ENCODE data around the gene SLC30A2. TPM values are rescaled to one million over a fixed set of nuclear protein-coding genes. Genes with fewer than 3 reads are reported as not detected.

Gene SLC30A2
- total and polyA plus RNA-seq, 2 experiments from 2014 or later = 0.07 TPM; not detected in 1

GRCh38 chr1:26081267-26082019 lies 35.5 kb upstream of the SLC30A2 start:
- no peak overlapping the region for H3K27ac Mint-ChIP-seq
- H3K9me3 Mint-ChIP-seq = no peaks in the 10 kb centered on the region

More at GRCh38 chr1:26081267-26082019, 35.5 kb upstream of the SLC30A2 start:
- no peaks in the 10 kb centered on the region for H3K27me3 ChIP-seq (ENCODE audit: insufficient read depth)
- no peaks in the 10 kb centered on the region for H4K20me1 ChIP-seq (replicated peaks; ENCODE audit: insufficient read depth)
- H3K4me2 ChIP-seq = no peak overlapping the region
- no peak overlapping the region for H3K4me3 Mint-ChIP-seq
- H3K4me1 ChIP-seq (ENCODE audit: insufficient read depth) = peaks cover 14% of the 10 kb centered on the region
- no peaks in the 10 kb centered on the region for H3K79me2 ChIP-seq (replicated peaks; ENCODE audit: insufficient read depth)
- H3K36me3 Mint-ChIP-seq (ENCODE audit: low read depth) = no peaks in the 10 kb centered on the region
- TF ChIP-seq ZNF462 (CRISPR knock-in tag; IDR thresholded peaks at IDR 0.05) = no peak
- TF ChIP-seq ETS1 (IDR thresholded peaks at IDR 0.05) = no peak
- TF ChIP-seq ZNF114 (CRISPR knock-in tag; IDR thresholded peaks at IDR 0.05) = no peak
- TF ChIP-seq REST (IDR thresholded peaks at IDR 0.05; ENCODE audit: unreplicated experiment) = no peak
- TF ChIP-seq EZH2 (IDR thresholded peaks at IDR 0.05; ENCODE audit: low read depth, unreplicated experiment) = no peak
- TF ChIP-seq POLR2AphosphoS5 (IDR thresholded peaks at IDR 0.05; ENCODE audit: low read depth) = no peak
- TF ChIP-seq STAT1 (IDR thresholded peaks at IDR 0.05; ENCODE audit: unreplicated experiment) = no peak
- TF ChIP-seq CTCF (conservative IDR thresholded peaks at IDR 0.05; ENCODE audit: low read depth in 2 of 2) = no peak
- TF ChIP-seq EZH2phosphoT487 (IDR thresholded peaks at IDR 0.05; ENCODE audit: unreplicated experiment) = no peak
- TF ChIP-seq NANOG (IDR thresholded peaks at IDR 0.05; ENCODE audit: borderline replicate concordance) = no peak
- no peak overlapping the region for H2AFZ ChIP-seq
- no peaks in the 10 kb centered on the region for H3F3A ChIP-seq (replicated peaks; ENCODE audit: low read depth)
- DNase-seq (ENCODE audit: low spot score) = no peak
- H3K4me3 ChIP-seq = no peak overlapping the region
- H3K36me3 ChIP-seq (ENCODE audit: insufficient read depth) = no peaks in the 10 kb centered on the region
- H3K9me2 ChIP-seq (ENCODE audit: insufficient read depth) = no peaks in the 10 kb centered on the region
- H3K27me3 Mint-ChIP-seq (ENCODE audit: insufficient read depth, low read depth, poor library complexity) = no peaks in the 10 kb centered on the region
- ATAC-seq = no peak
- no peak overlapping the region for H3K27ac ChIP-seq (ENCODE audit: low read depth)
- peaks cover 14% of the 10 kb centered on the region for H3K4me1 Mint-ChIP-seq
